Effector memory CD4-positive, alpha-beta T cell (primary cell): ENCODE results near the gene ALOXE3.
"Not testable (repeated sequence)": the region's sequence is repeated elsewhere in the genome, so short reads cannot be mapped to it uniquely, and the experiment has no call there.

Experiments
- DNase-seq, 3 donors: peaks; one replicate each; pipeline ENCODE4 v3.0.0-alpha.2; 2020
- H3K27ac ChIP-seq: 2 replicates; pipeline ENCODE4 v1.7.0; 2013; ENCODE audit warnings: mild to moderate bottlenecking, low read length, moderate library complexity; ENCODE audit not compliant: insufficient read depth, poor library complexity, severe bottlenecking
- H3K27me3 ChIP-seq: replicated peaks from 2 replicates; pipeline ENCODE4 v1.7.0; 2013; ENCODE audit warnings: mild to moderate bottlenecking, low read length; ENCODE audit not compliant: insufficient read depth, control insufficient read depth, poor library complexity, severe bottlenecking
- H3K36me3 ChIP-seq: 2 replicates; pipeline ENCODE4 v1.7.0; 2013; ENCODE audit warnings: mild to moderate bottlenecking, low read length, moderate library complexity; ENCODE audit not compliant: control insufficient read depth, insufficient read depth
- H3K4me1 ChIP-seq: 2 replicates; pipeline ENCODE4 v1.7.0; 2013; ENCODE audit warnings: low read length, mild to moderate bottlenecking; ENCODE audit not compliant: control insufficient read depth, insufficient read depth, poor library complexity, severe bottlenecking
- H3K4me3 ChIP-seq: 2 replicates; pipeline ENCODE4 v1.7.0; 2013; ENCODE audit warnings: low read length, low read depth, mild to moderate bottlenecking; ENCODE audit not compliant: insufficient read depth, poor library complexity, severe bottlenecking
- H3K9me3 ChIP-seq: 2 replicates; pipeline ENCODE4 v1.7.0; 2013; ENCODE audit warnings: mild to moderate bottlenecking, low read length, moderate library complexity; ENCODE audit not compliant: control insufficient read depth

Gene ALOXE3

DNA sequence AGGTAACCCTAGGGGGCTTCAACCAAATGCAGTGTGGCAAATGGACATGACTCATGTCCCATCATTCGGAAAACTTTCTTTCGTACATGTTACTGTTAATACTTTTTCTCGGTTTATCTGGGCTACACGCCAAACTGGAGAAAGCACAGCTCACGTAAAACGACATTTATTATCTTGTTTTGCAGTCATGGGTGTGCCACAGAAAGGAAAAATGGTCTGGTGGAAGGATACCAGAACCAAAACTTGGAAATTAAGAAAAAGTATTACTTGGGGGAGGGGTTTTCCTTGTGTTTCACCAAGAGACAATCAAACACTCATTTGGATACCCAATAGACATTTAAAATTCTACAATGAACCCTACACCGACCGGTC lies 55.9 kb downstream of the ALOXE3 start:
- Histone ChIP-seq H3K27ac (no peak overlapping the region), H3K9me3 (no peaks in the 10 kb centered on the region), H3K4me3 (no peak overlapping the region), H3K36me3 (no peaks in the 10 kb centered on the region), H3K4me1 (no peaks in the 10 kb centered on the region), H3K27me3 (peaks cover 18% of the 10 kb centered on the region)
- no peak for DNase-seq

DNA sequence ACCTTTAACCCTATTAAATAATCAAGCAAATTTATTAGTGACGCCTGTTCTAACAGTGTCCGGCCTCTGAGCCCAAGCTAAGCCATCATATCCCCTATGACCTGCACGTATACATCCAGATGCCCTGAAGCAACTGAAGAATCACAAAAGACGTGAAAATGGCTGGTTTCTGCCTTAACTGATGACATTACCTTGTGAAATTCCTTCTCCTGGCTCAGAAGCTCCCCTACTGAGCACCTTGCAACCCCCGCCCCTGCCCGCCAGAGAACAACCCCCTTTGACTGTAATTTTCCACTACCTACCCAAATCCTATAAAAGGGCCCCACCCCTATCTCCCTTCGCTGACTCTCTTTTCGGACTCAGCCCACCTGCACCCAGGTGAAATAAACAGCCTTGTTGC lies 56.5 kb downstream of the ALOXE3 start:
- not testable (repeated sequence) for DNase-seq, H3K4me3 ChIP-seq, H3K27ac ChIP-seq, H3K4me1 ChIP-seq, H3K9me3 ChIP-seq, H3K36me3 ChIP-seq
- peaks cover 18% of the 10 kb centered on the region for H3K27me3 ChIP-seq

DNA sequence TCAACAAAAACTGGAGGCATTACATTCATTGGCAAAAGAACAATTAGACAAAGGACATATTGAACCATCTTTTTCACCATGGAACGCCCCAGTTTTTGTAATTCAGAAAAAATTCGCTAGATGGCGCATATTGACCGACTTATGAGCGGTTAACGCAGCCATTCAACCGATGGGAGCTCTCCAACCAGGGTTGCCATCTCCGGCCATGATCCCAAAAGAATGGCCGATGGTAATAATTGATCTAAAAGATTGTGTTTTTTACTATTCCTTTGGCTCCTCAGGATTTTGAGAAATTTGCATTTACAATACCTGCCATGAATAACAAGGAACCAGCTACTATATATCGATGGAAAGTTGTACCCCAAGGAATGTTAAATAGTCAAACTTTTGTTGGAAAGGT lies 58.0 kb downstream of the ALOXE3 start:
- Histone ChIP-seq H3K27ac (no peak overlapping the region), H3K4me3 (no peak overlapping the region), H3K9me3 (no peaks in the 10 kb centered on the region), H3K36me3 (no peaks in the 10 kb centered on the region), H3K4me1 (no peaks in the 10 kb centered on the region), H3K27me3 (peaks cover 18% of the 10 kb centered on the region)
- DNase-seq: peak in 2 of 3 donors; percentile 27 to 40

DNA sequence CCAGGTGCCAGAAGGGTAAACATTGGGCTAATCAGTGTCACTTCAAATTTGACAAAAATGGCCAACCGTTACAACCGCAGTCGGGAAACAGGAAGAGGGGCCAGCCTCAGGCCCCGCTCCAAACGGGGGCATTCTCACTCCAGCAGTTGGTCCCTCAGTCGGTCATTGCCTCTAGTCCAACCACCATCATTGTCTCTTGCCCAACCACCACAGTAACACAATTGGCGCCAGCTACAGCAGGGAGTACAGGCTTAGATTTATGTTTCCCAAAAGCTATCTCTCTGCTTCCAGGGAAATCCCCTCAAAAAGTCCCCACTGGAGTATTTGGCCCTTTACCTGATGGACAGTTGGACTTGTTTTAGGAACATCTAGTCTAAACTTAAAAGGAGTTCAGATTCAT lies 59.2 kb downstream of the ALOXE3 start:
- H3K9me3 ChIP-seq: no peaks in the 10 kb centered on the region
- no peak overlapping the region for H3K27ac ChIP-seq
- H3K4me3 ChIP-seq: no peak overlapping the region
- H3K27me3 ChIP-seq: peaks cover 16% of the 10 kb centered on the region
- H3K36me3 ChIP-seq: no peaks in the 10 kb centered on the region
- no peaks in the 10 kb centered on the region for H3K4me1 ChIP-seq
- DNase-seq: no peak

DNA sequence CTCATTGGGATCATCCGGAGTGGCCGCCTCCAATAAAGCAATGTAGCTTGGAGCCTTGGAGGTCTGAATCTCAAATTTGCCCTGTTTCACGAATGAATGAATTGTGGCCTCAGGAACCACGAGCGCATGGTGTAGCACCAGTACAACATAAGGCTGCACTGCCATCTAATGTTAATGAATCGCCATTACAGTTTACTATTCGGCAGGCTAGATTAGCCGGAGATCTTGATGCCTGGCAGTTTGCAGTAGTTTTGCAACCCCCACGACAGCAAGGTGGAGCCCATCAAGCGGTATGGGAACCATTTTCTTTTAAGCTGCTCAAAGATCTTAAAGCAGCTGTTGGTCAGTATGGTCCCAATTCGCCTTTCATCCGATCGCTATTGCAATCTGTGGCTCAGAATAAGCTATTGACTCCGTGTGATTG lies 60.6 kb downstream of the ALOXE3 start:
- H3K9me3 ChIP-seq: no peaks in the 10 kb centered on the region
- peaks cover 9% of the 10 kb centered on the region for H3K27me3 ChIP-seq
- H3K4me1 ChIP-seq: no peaks in the 10 kb centered on the region
- H3K27ac ChIP-seq: no peak overlapping the region
- peak in 1 of 3 donors; percentile 30 for DNase-seq
- no peaks in the 10 kb centered on the region for H3K36me3 ChIP-seq
- H3K4me3 ChIP-seq: no peak overlapping the region

DNA sequence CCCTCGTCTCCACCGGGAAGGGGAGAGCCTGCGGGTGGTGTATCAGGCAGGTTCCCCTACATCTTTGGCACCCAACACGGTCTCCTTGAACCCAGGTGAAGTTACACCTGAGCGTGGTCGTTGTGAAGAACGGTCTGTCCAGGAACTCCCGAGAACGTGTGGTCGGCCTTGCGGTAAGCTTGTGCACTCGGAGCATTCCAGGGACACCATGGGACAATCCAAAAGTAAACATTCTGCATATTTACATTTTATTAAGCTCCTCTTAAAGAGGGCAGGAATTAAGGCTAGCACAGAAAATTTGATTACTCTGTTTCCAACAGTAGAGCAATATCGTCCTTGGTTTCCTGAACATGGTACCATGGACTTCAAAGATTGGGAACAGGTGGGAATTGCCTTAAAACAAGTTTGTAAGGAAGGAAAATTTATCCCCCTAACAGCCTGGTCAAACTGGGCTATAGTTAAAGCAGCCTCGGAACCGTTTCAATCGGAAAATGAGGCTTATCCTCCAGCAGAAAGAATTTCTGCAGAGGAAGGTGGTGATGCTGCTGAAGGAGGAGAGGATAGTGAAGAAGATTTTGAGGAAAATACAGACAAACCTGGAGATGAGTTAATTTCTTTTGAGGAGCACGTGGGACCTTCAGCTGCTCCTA lies 61.2 kb downstream of the ALOXE3 start:
- Histone ChIP-seq H3K9me3 (no peaks in the 10 kb centered on the region), H3K27me3 (peaks cover 9% of the 10 kb centered on the region), H3K27ac (no peak overlapping the region), H3K36me3 (no peaks in the 10 kb centered on the region), H3K4me3 (no peak overlapping the region), H3K4me1 (no peaks in the 10 kb centered on the region)
- no peak for DNase-seq

DNA sequence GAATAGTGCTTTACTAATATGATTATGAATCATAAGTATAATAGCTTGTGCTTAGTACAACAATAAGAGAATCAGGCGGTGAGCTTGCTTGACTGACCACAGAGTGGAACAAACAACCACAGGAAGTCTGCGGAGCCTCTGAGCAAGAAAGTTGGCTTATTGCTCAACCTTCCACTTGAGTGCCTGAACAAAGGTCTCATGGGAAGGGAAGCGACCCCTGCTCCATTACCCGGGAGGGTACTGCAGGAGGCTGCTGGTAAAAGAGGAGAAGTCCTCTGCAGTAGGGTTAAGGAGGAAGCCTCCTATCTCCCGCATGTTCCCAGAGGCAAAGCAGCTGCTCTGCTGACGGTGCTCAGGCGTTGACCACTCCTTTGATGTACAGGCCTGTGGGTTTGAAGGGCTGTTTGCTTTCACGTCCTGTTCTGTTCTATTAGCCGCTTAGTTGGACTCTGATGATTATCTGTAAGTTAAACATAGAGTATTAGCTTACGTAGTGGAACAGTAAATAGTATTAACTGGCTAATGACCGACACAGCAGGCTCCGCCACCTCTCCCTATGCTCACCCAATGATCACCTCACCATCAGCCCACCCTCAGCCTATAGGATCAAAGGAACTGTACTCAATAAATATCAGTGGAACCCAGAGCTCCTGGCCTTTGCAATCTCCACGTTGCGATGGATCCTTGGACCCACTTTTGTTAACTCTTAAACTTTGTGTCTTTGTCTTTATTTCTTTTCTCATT lies 61.9 kb downstream of the ALOXE3 start:
- H3K4me3 ChIP-seq: no peak overlapping the region
- H3K9me3 ChIP-seq: no peaks in the 10 kb centered on the region
- H3K4me1 ChIP-seq: no peaks in the 10 kb centered on the region
- no peak overlapping the region for H3K27ac ChIP-seq
- H3K36me3 ChIP-seq: no peaks in the 10 kb centered on the region
- DNase-seq: no peak
- H3K27me3 ChIP-seq: peaks cover 9% of the 10 kb centered on the region

DNA sequence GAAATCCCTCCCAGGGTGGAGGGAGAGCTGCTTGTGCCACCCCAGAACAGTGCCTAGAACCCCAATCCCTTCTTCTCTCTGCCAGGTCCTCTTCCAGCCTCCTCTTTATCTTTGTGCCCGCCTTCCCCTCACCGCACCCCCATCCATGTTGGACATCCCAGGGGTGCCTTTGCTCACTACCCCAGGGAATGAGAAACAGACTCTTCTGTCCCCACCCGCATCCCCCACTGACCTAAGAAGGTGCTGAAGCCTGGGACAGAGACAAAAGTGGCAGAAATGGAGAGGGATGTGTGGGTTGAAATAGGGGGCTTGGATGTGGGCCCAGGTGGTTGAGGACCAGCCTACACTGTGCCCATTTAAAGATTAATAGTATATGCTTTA lies 62.5 kb downstream of the ALOXE3 start:
- DNase-seq: no peak
- H3K4me3 ChIP-seq: no peak overlapping the region
- H3K4me1 ChIP-seq: no peaks in the 10 kb centered on the region
- H3K36me3 ChIP-seq: no peaks in the 10 kb centered on the region
- H3K27me3 ChIP-seq: peaks cover 5% of the 10 kb centered on the region
- no peaks in the 10 kb centered on the region for H3K9me3 ChIP-seq
- H3K27ac ChIP-seq: no peak overlapping the region

DNA sequence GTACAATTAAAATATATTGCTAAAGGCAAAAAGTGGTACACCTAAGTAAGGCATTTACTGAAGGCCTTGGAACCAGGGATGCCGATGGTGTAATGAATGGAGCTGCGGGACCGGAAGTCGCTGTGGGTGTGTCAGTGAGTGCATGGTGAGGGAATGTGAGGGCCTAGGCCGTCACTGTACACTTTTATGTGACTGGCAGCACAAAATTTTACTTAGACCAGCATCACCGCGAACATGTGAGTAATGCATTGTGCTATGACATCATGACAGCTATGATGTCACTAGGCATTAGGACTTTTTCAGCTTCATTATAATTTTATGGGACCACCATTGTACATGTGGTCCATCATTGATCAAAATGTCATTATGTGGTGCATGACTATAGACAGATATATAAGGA lies 64.7 kb downstream of the ALOXE3 start:
- Histone ChIP-seq H3K4me3 (no peak overlapping the region), H3K27ac (no peak overlapping the region), H3K36me3 (no peaks in the 10 kb centered on the region), H3K27me3 (peaks cover 5% of the 10 kb centered on the region), H3K4me1 (no peaks in the 10 kb centered on the region), H3K9me3 (no peaks in the 10 kb centered on the region)
- no peak for DNase-seq
